HepG2 (cell line): ENCODE data around the gene ZCCHC3. TPM values are rescaled to one million over a fixed set of nuclear protein-coding genes. Genes with fewer than 3 reads are reported as not detected.

ENCODE experiments used
- ATAC-seq: fragments of 200-7000 bp; cut with Tn5 transposase; 3 replicates; pipeline ENCODE4 v1.9.1; 2020; ENCODE audit warnings: mild to moderate bottlenecking, moderate library complexity
- BruUV-seq: library from RNA; stranded (reverse); fragments of 400-500 nt; replicated peaks from 2 replicates; lab custom pipeline; 2021; lab: Mats Ljungman, UMichigan
- CTCF ChIA-PET: fragments of 300-600 bp; formaldehyde crosslinking; extraction: SDS; loops from one replicate; lab custom pipeline; 2021; ENCODE audit warnings: low total read pairs, inconsistent platforms, low intra/inter-chr PET ratio; lab: Yijun Ruan, JAX
- POLR2A ChIA-PET: fragments of 350-600 bp; sonication (Branson Sonifier 250); formaldehyde crosslinking; loops from one replicate; lab custom pipeline; 2020; ENCODE audit warnings: antibody characterized with exemption, inconsistent platforms; lab: Yijun Ruan, JAX
- DNase-seq: peaks from one replicate; pipeline ENCODE4 v3.0.0-alpha.2; 2015; ENCODE audit warnings: low spot score
- FAIRE-seq: peaks from 3 replicates; lab custom pipeline; 2011; peaks lifted over from hg19 to GRCh38; lab: Jason Lieb, UNC
- H2AFZ ChIP-seq: one replicate; pipeline ENCODE4 v1.6.1; 2011; ENCODE audit warnings: low read length, inconsistent platforms
- H3K27ac ChIP-seq: fragments of 300-600 bp; 3 replicates; pipeline ENCODE4 v1.8.0; 2011; ENCODE audit warnings: mixed run types, mild to moderate bottlenecking, mixed read lengths, low read length, inconsistent platforms; ENCODE audit not compliant: insufficient read depth; ENCODE audit errors: extremely low read length
- H3K27me3 ChIP-seq, 2 experiments: fragments of 200-600 bp in 1 of 2; 2 replicates in 1 of 2; 3 replicates in 1 of 2; pipeline versions ENCODE4 v1.6.0 to v1.8.0; 2011; ENCODE audit warnings: low read length in 2 of 2, mild to moderate bottlenecking in 2 of 2, moderate library complexity in 2 of 2, inconsistent platforms in 1 of 2; ENCODE audit not compliant: insufficient read depth in 2 of 2, control insufficient read depth in 1 of 2
- H3K36me3 ChIP-seq, 2 experiments: fragments of 200-600 bp in 1 of 2; replicated peaks in 1 of 2; 2 replicates in 1 of 2; 3 replicates in 1 of 2; pipeline versions ENCODE4 v1.5.1 to v1.8.0; 2011; ENCODE audit warnings: low read length in 2 of 2, inconsistent platforms in 1 of 2; ENCODE audit not compliant: insufficient read depth in 2 of 2, control insufficient read depth in 1 of 2
- H3K4me1 ChIP-seq: 2 replicates; pipeline ENCODE4 v1.5.1; 2012; ENCODE audit warnings: low read length, inconsistent platforms; ENCODE audit not compliant: insufficient read depth
- H3K4me2 ChIP-seq: 2 replicates; pipeline ENCODE4 v1.6.0; 2011; ENCODE audit warnings: low read depth, low read length, inconsistent platforms
- H3K4me3 ChIP-seq, 3 experiments: fragments of 200-600 bp in 1 of 3; sonication (generic), shearing (Covaris generic) in 1 of 3; replicated peaks in 1 of 3; 2 replicates each; pipeline ENCODE4 v1.5.1; 2011 to 2016; ENCODE audit warnings: low read length in 3 of 3, inconsistent platforms in 2 of 3, low read depth in 2 of 3, mild to moderate bottlenecking in 2 of 3, control low read depth in 1 of 3, mixed read lengths in 1 of 3; ENCODE audit not compliant: insufficient read depth in 1 of 3
- H3K79me2 ChIP-seq: one replicate; pipeline ENCODE4 v1.6.1; 2011; ENCODE audit warnings: low read length, inconsistent platforms; ENCODE audit not compliant: insufficient read depth
- H3K9ac ChIP-seq: 2 replicates; pipeline ENCODE4 v1.6.0; 2011; ENCODE audit warnings: mild to moderate bottlenecking, low read depth, low read length, inconsistent platforms; ENCODE audit not compliant: insufficient read depth
- H3K9me3 ChIP-seq: 2 replicates; pipeline ENCODE4 v1.5.1; 2012; ENCODE audit warnings: mild to moderate bottlenecking, low read length
- H4K20me1 ChIP-seq: 2 replicates; pipeline ENCODE4 v1.6.0; 2011; ENCODE audit warnings: inconsistent platforms, mild to moderate bottlenecking, low read length, moderate library complexity; ENCODE audit not compliant: insufficient read depth
- ATRX ChIP-seq: sonication (generic); formaldehyde crosslinking; IDR thresholded peaks from 2 replicates; pipeline ENCODE4 v1.4.0; 2020; ENCODE audit warnings: missing genetic modification reagents, borderline replicate concordance
- CBX2 ChIP-seq, 2 experiments: fragments of 200-600 bp in 1 of 2; sonication (generic); formaldehyde crosslinking in 1 of 2; IDR thresholded peaks; 2 replicates each; pipeline versions ENCODE4 v1.7.0 to v1.8.1; 2018 to 2022; ENCODE audit warnings: low read depth in 2 of 2, low read length in 1 of 2, mild to moderate bottlenecking in 1 of 2, missing genetic modification reagents in 1 of 2
- HNF4G ChIP-seq, 2 experiments: sonication (generic) in 1 of 2; formaldehyde crosslinking in 1 of 2; IDR thresholded peaks; 2 replicates each; pipeline versions ENCODE4 v1.4.0 to v1.6.1; 2011 to 2020; ENCODE audit warnings: borderline replicate concordance in 2 of 2, low read depth in 2 of 2, mild to moderate bottlenecking in 2 of 2, low read length in 1 of 2, missing genetic modification reagents in 1 of 2, moderate library complexity in 1 of 2
- IRX3 ChIP-seq: sonication (generic); formaldehyde crosslinking; IDR thresholded peaks from 2 replicates; pipeline ENCODE4 v1.8.1; 2023; ENCODE audit warnings: mild to moderate bottlenecking, low read depth, missing genetic modification reagents, borderline replicate concordance
- SNAPC2 ChIP-seq: sonication (generic); formaldehyde crosslinking; IDR thresholded peaks from 2 replicates; pipeline ENCODE4 v1.8.1; 2022; ENCODE audit warnings: mild to moderate bottlenecking, missing genetic modification reagents
- SP140L ChIP-seq: sonication (generic); formaldehyde crosslinking; IDR thresholded peaks from 2 replicates; pipeline ENCODE4 v1.4.0; 2020; ENCODE audit warnings: missing genetic modification reagents, borderline replicate concordance
- SRSF9 ChIP-seq: fragments of 200-400 bp; formaldehyde crosslinking; IDR thresholded peaks from 2 replicates; pipeline ENCODE4 v1.6.1; 2018; ENCODE audit warnings: borderline replicate concordance, mild to moderate bottlenecking, low read depth, low read length; ENCODE audit not compliant: insufficient read depth, poor library complexity, severe bottlenecking
- ZBTB10 ChIP-seq: sonication (generic); formaldehyde crosslinking; IDR thresholded peaks from 2 replicates; pipeline ENCODE4 v1.4.0; 2020; ENCODE audit warnings: missing genetic modification reagents, borderline replicate concordance
- ZBTB8A ChIP-seq: sonication (generic); formaldehyde crosslinking; IDR thresholded peaks from 2 replicates; pipeline ENCODE4 v1.4.0; 2020; ENCODE audit warnings: mild to moderate bottlenecking, low read depth, missing genetic modification reagents, borderline replicate concordance
- ZFP36 ChIP-seq: fragments of 150-350 bp; IDR thresholded peaks from 2 replicates; pipeline ENCODE4 v1.6.1; 2018; ENCODE audit warnings: borderline replicate concordance, low read length, low read depth; ENCODE audit not compliant: partially characterized antibody
- ZFY ChIP-seq: sonication (generic); formaldehyde crosslinking; IDR thresholded peaks from 2 replicates; pipeline ENCODE4 v1.4.0; 2020; ENCODE audit warnings: missing genetic modification reagents
- ZNF280B ChIP-seq: sonication (generic); formaldehyde crosslinking; IDR thresholded peaks from 2 replicates; pipeline ENCODE4 v1.5.0; 2020; ENCODE audit warnings: missing genetic modification reagents, mild to moderate bottlenecking, borderline replicate concordance
- ZNF431 ChIP-seq: sonication (generic); formaldehyde crosslinking; IDR thresholded peaks from 2 replicates; pipeline ENCODE4 v1.9.0; 2022; ENCODE audit warnings: missing genetic modification reagents, low read depth, mild to moderate bottlenecking, borderline replicate concordance
- ZNF792 ChIP-seq: IDR thresholded peaks from 2 replicates; pipeline ENCODE4 v1.6.1; 2016
- ZSCAN31 ChIP-seq: sonication (generic); formaldehyde crosslinking; IDR thresholded peaks from 2 replicates; pipeline ENCODE4 v1.5.0; 2020; ENCODE audit warnings: low read depth, mild to moderate bottlenecking, missing genetic modification reagents
- WGBS: methylation state at CpG from one replicate; pipeline ENCODE4 v1.1.6; 2017; ENCODE audit warnings: low lambda C conversion rate; 5-methylcytosine and 5-hydroxymethylcytosine counted together
- in situ Hi-C: cut with HindIII; loops from 2 replicates; pipeline ENCODE4 v1.10.0; 2017; ENCODE audit warnings: low pct_unique_long_range_greater_than_20kb; ENCODE audit not compliant: extremely low pct_ligation_motif_present
- intact Hi-C: fragments of 100-400 bp; cut with micrococcal nuclease; formaldehyde crosslinking; loops from one replicate; pipeline ENCODE4 v1.10.0; 2022; ENCODE audit not compliant: unreplicated experiment
- polyA plus RNA-seq, 8 experiments: library from polyadenylated mRNA; depleted of rRNA in 3 of 8; stranded (reverse) in 7 of 8; unstranded in 1 of 8; fragments of >200 nt; fragmentation: Illumina TruSeq in 4 of 8; extraction: Trizol in 4 of 8; gene quantifications; 2 replicates each; pipeline versions ENCODE4 v1.2.1 to v1.2.3, GENCODE V29; 2011 to 2016; ENCODE audit warnings: low read depth in 4 of 8, missing spikeins in 1 of 8, mixed read lengths in 1 of 8; ENCODE audit not compliant: insufficient read depth in 1 of 8
- total RNA-seq, 5 experiments: library from RNA; depleted of rRNA; stranded (reverse); fragments of >200 nt; fragmentation: Illumina TruSeq; extraction: Trizol; gene quantifications; 2 replicates each; pipeline ENCODE4 v1.2.3, GENCODE V29; 2016; ENCODE audit warnings: low read depth in 1 of 5
- TF ChIP-seq, protein P1 (sequence below): sonication (generic); IDR thresholded peaks from 2 replicates; pipeline ENCODE4 v1.6.1; 2016; ENCODE audit warnings: low read depth, borderline replicate concordance
- TF ChIP-seq, protein P2 (sequence below): sonication (generic); formaldehyde crosslinking; IDR thresholded peaks from 2 replicates; pipeline ENCODE4 v1.4.0; 2020; ENCODE audit warnings: low read depth, mild to moderate bottlenecking, missing genetic modification reagents

The ZCCHC3 gene
- total and polyA plus RNA-seq, 2 of the 13 experiments (the other 11 are each of a cell fraction or from before 2014, with no cell fraction given), result 46.6 to 63.0 TPM

DNA sequence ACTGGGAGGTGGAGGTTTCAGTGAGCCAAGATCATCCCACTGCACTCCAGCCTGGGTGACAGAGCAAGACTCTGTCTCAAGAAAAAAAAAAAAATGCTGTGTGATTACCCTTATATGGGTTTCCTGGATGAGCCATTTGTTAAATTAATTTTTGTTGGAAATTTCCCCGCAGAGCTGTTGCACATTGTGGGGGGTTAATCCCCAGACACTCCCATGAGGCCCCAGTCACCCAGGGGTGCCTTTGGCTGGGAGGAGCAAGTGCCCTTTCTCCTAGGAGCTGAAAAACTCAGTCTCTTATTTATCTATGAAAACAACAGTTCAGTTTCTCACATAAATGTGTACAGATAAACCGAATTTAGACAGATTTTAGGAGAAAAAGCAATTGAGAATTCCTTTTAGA lies 44.6 kb upstream of the ZCCHC3 start:
- FAIRE-seq (no peak), DNase-seq (no peak), ATAC-seq (no peak)
- Histone ChIP-seq H3K9ac (no peak overlapping the region), H3K36me3 (no peaks in the 10 kb centered on the region), H4K20me1 (no peaks in the 10 kb centered on the region), H3K4me1 (no peaks in the 10 kb centered on the region), H3K4me3 (no peak overlapping the region), H3K4me2 (no peak overlapping the region), H2AFZ (no peak overlapping the region), H3K27ac (no peak overlapping the region), H3K79me2 (no peaks in the 10 kb centered on the region), H3K9me3 (no peaks in the 10 kb centered on the region), H3K27me3 (peaks cover 4 to 30% of the 10 kb centered on the region in 2 experiments; a peak in 4 of 5 replicates)
- TF ChIP-seq, protein P1, sequence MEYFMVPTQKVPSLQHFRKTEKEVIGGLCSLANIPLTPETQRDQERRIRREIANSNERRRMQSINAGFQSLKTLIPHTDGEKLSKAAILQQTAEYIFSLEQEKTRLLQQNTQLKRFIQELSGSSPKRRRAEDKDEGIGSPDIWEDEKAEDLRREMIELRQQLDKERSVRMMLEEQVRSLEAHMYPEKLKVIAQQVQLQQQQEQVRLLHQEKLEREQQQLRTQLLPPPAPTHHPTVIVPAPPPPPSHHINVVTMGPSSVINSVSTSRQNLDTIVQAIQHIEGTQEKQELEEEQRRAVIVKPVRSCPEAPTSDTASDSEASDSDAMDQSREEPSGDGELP, result no peak
- TF ChIP-seq HNF4G (IDR thresholded peaks at IDR 0.05; ENCODE audit: borderline replicate concordance, low read depth, low read length), result no peak
- no peak for TF ChIP-seq HNF4G (CRISPR knock-in tag; IDR thresholded peaks at IDR 0.05; ENCODE audit: borderline replicate concordance, low read depth)
- TF ChIP-seq ZBTB8A (CRISPR knock-in tag), result no peak
- TF ChIP-seq, protein P2, sequence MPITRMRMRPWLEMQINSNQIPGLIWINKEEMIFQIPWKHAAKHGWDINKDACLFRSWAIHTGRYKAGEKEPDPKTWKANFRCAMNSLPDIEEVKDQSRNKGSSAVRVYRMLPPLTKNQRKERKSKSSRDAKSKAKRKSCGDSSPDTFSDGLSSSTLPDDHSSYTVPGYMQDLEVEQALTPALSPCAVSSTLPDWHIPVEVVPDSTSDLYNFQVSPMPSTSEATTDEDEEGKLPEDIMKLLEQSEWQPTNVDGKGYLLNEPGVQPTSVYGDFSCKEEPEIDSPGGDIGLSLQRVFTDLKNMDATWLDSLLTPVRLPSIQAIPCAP (CRISPR knock-in tag), result no peak
- no peak for TF ChIP-seq ZNF431 (CRISPR knock-in tag)
- no peak for TF ChIP-seq IRX3 (CRISPR knock-in tag)
- TF ChIP-seq ZNF280B (CRISPR knock-in tag), result no peak
- TF ChIP-seq SP140L (CRISPR knock-in tag), result no peak
- no peak for TF ChIP-seq ZBTB10
- no peak for TF ChIP-seq SNAPC2 (CRISPR knock-in tag)
- no peak for TF ChIP-seq ZFP36
- TF ChIP-seq ZSCAN31 (CRISPR knock-in tag), result no peak
- TF ChIP-seq CBX2 (IDR thresholded peaks at IDR 0.05; ENCODE audit: low read depth, low read length), result no peak
- TF ChIP-seq CBX2 (CRISPR knock-in tag; IDR thresholded peaks at IDR 0.05; ENCODE audit: low read depth), result no peak
- no peak for TF ChIP-seq SRSF9
- no peak for TF ChIP-seq ZNF792 (CRISPR knock-in tag)
- no peak for TF ChIP-seq ZFY (CRISPR knock-in tag)
- no peak for TF ChIP-seq ATRX (CRISPR knock-in tag)
- no TSS peak for BruUV-seq
- in situ Hi-C loops, result no loop called here
- ChIA-PET CTCF (no interaction called here), POLR2A (interaction anchor here (1.2 kb wide), 1 partner anchor 14 kb away, joined by 3 read pairs; no protein-coding TSS in a partner anchor)
- 0% methylated on average over 2 of the region's 2 CpGs for WGBS
- intact Hi-C loops, result no loop called here
